Trophoblast cell (in vitro differentiated cells and primary cell): Measurements from ENCODE around the gene VCL.

Source experiments
- DNase-seq, 2 donors: peaks; one replicate each; pipeline ENCODE4 v3.0.0-alpha.2; 2016
- H2AFZ ChIP-seq: 2 replicates; pipeline ENCODE4 v1.6.1; 2013; ENCODE audit warnings: low read length, moderate library complexity, mild to moderate bottlenecking; ENCODE audit not compliant: insufficient read depth, poor library complexity
- H2AK5ac ChIP-seq: 2 replicates; pipeline ENCODE4 v1.6.1; 2013; ENCODE audit warnings: mild to moderate bottlenecking, low read length
- H2BK120ac ChIP-seq: 2 replicates; pipeline ENCODE4 v1.6.1; 2013; ENCODE audit warnings: low read length, mild to moderate bottlenecking, moderate library complexity; ENCODE audit not compliant: insufficient read depth, poor library complexity
- H2BK12ac ChIP-seq: 2 replicates; pipeline ENCODE4 v1.6.1; 2013; ENCODE audit warnings: mild to moderate bottlenecking, low read length, moderate library complexity
- H2BK5ac ChIP-seq: 2 replicates; pipeline ENCODE4 v1.6.1; 2013; ENCODE audit warnings: low read length, low read depth, moderate library complexity, mild to moderate bottlenecking; ENCODE audit not compliant: poor library complexity
- H3K14ac ChIP-seq: 2 replicates; pipeline ENCODE4 v1.6.1; 2013; ENCODE audit warnings: mild to moderate bottlenecking, low read length
- H3K18ac ChIP-seq: 2 replicates; pipeline ENCODE4 v1.6.1; 2013; ENCODE audit warnings: mild to moderate bottlenecking, low read length
- H3K23ac ChIP-seq: 2 replicates; pipeline ENCODE4 v1.6.1; 2013; ENCODE audit warnings: low read length
- H3K27ac ChIP-seq: 2 replicates; pipeline ENCODE4 v1.5.1; 2013; ENCODE audit warnings: low read depth, mild to moderate bottlenecking, inconsistent platforms, low read length, moderate library complexity
- H3K27me3 ChIP-seq: 2 replicates; pipeline ENCODE4 v1.6.1; 2013; ENCODE audit warnings: inconsistent platforms, mild to moderate bottlenecking, low read length, moderate library complexity; ENCODE audit not compliant: insufficient read depth
- H3K36me3 ChIP-seq, 2 experiments: 1 replicate in 1 of 2; 2 replicates in 1 of 2; pipeline ENCODE4 v1.6.1; 2013; ENCODE audit warnings: low read length in 2 of 2, mild to moderate bottlenecking in 2 of 2, moderate library complexity in 1 of 2; ENCODE audit not compliant: insufficient read depth in 2 of 2, control insufficient read depth in 1 of 2
- H3K4ac ChIP-seq: 2 replicates; pipeline ENCODE4 v1.6.1; 2013; ENCODE audit warnings: low read depth, mild to moderate bottlenecking, low read length, moderate library complexity
- H3K4me1 ChIP-seq, 2 experiments: 1 replicate in 1 of 2; 2 replicates in 1 of 2; pipeline ENCODE4 v1.6.1; 2013; ENCODE audit warnings: low read length in 2 of 2, mild to moderate bottlenecking in 2 of 2, moderate library complexity in 1 of 2; ENCODE audit not compliant: insufficient read depth in 2 of 2, control insufficient read depth in 1 of 2
- H3K4me2 ChIP-seq: 2 replicates; pipeline ENCODE4 v1.6.1; 2013; ENCODE audit warnings: inconsistent platforms, mild to moderate bottlenecking, low read length, moderate library complexity
- H3K4me3 ChIP-seq: 2 replicates; pipeline ENCODE4 v1.5.1; 2013; ENCODE audit warnings: mild to moderate bottlenecking, low read depth, low read length, inconsistent platforms
- H3K79me1 ChIP-seq: one replicate; pipeline ENCODE4 v1.6.1; 2013; ENCODE audit warnings: low read length
- H3K79me2 ChIP-seq: 2 replicates; pipeline ENCODE4 v1.6.1; 2013; ENCODE audit warnings: low read length, mild to moderate bottlenecking; ENCODE audit not compliant: control insufficient read depth, insufficient read depth, poor library complexity
- H3K9ac ChIP-seq: 2 replicates; pipeline ENCODE4 v1.6.1; 2013; ENCODE audit warnings: mild to moderate bottlenecking, low read length
- H3K9me3 ChIP-seq: 2 replicates; pipeline ENCODE4 v1.6.1; 2013; ENCODE audit warnings: low read depth, mild to moderate bottlenecking, control low read depth, inconsistent platforms, low read length; ENCODE audit not compliant: insufficient read depth
- H4K12ac ChIP-seq: 2 replicates; pipeline ENCODE4 v1.6.1; 2013; ENCODE audit warnings: low read depth, mild to moderate bottlenecking, low read length, moderate library complexity
- H4K8ac ChIP-seq: 2 replicates; pipeline ENCODE4 v1.6.1; 2013; ENCODE audit warnings: low read depth, mild to moderate bottlenecking, low read length, moderate library complexity
- H4K91ac ChIP-seq: one replicate; pipeline ENCODE4 v1.6.1; 2013; ENCODE audit warnings: low read depth, mild to moderate bottlenecking, low read length, moderate library complexity
- WGBS: extraction: QIAGEN DNeasy Blood & Tissue Kit; methylation state at CpG from one replicate; pipeline ENCODE4 v1.1.7; 2013; ENCODE audit warnings: missing lambda C conversion rate; ENCODE audit not compliant: insufficient read length, insufficient coverage; ENCODE audit errors: extremely low coverage; 5-methylcytosine and 5-hydroxymethylcytosine counted together

Gene VCL

DNA sequence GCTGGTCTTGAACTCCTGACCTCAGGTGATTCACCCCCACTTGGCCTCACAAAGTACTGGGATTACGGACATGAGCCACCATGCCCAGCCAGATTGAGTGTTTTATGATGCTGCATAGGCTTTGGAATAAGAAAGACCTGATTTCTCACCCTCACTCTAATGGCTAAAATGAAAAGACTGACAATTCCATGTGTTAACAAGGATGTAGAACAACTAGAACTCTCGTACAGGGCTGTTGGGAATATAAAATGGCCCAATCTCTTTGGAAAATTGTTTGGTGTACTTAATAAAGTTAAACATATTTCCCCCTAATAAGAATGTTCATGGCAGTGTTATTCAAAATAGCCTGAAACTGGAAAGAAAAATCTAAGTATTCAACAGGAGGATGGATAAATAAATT, 43.2 kb upstream of the VCL start:
- H3K4me1 ChIP-seq: peaks cover 4 to 5% of the 10 kb centered on the region in 2 experiments
- H4K8ac ChIP-seq: no peak overlapping the region
- no peak for DNase-seq
- H2BK12ac ChIP-seq: no peak overlapping the region
- H3K14ac ChIP-seq: no peak overlapping the region
- H3K79me1 ChIP-seq: no peaks in the 10 kb centered on the region
- H3K4me3 ChIP-seq: no peak overlapping the region
- no peak overlapping the region for H3K4ac ChIP-seq
- H2AK5ac ChIP-seq: no peak overlapping the region
- no peak overlapping the region for H3K27ac ChIP-seq
- no peak overlapping the region for H3K9ac ChIP-seq
- H3K4me2 ChIP-seq: no peak overlapping the region
- no peak overlapping the region for H2BK5ac ChIP-seq
- H4K12ac ChIP-seq: no peak overlapping the region
- no peaks in the 10 kb centered on the region for H3K27me3 ChIP-seq
- no peaks in the 10 kb centered on the region for H3K9me3 ChIP-seq
- H3K23ac ChIP-seq: no peak overlapping the region
- no peaks in the 10 kb centered on the region for H3K36me3 ChIP-seq
- H4K91ac ChIP-seq: no peak overlapping the region
- no CpG with 5 or more reads among the region's 2 CpGs for WGBS
- no peak overlapping the region for H2BK120ac ChIP-seq
- no peak overlapping the region for H2AFZ ChIP-seq
- no peak overlapping the region for H3K18ac ChIP-seq
- no peaks in the 10 kb centered on the region for H3K79me2 ChIP-seq

DNA sequence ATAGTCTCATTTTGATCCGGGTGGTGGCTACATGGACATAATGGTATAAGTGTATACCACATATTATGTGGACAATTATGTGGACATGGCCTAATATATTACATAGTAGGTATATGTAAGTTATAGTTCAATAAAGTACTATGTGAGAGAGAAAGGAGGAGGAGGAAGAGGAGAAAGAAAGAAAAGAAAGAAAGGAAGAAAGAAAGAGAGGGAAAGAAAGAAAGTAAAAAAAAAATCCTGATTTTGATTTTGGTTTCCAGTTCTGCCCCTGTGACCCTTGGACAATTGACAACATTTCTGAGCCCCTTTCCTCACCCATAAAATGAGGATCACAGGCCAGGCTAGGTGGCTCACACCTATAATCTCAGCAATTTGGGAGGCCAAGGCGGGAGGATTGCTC, 42.2 kb upstream of the VCL start:
- Histone ChIP-seq H3K4me2 (no peak overlapping the region), H3K9ac (no peak overlapping the region), H3K23ac (no peak overlapping the region), H3K9me3 (no peaks in the 10 kb centered on the region), H2AFZ (no peak overlapping the region), H3K79me1 (no peaks in the 10 kb centered on the region), H3K4me3 (no peak overlapping the region), H3K4me1 (peaks cover 4 to 5% of the 10 kb centered on the region in 2 experiments), H3K18ac (no peak overlapping the region), H4K12ac (no peak overlapping the region), H3K27ac (no peak overlapping the region), H3K79me2 (no peaks in the 10 kb centered on the region), H3K36me3 (no peaks in the 10 kb centered on the region), H3K27me3 (no peaks in the 10 kb centered on the region), H2BK5ac (no peak overlapping the region), H2BK12ac (no peak overlapping the region), H4K8ac (no peak overlapping the region), H3K4ac (no peak overlapping the region), H3K14ac (no peak overlapping the region), H2BK120ac (no peak overlapping the region), H4K91ac (no peak overlapping the region), H2AK5ac (no peak overlapping the region)
- no peak for DNase-seq
- no CpG with 5 or more reads among the region's 2 CpGs for WGBS

DNA sequence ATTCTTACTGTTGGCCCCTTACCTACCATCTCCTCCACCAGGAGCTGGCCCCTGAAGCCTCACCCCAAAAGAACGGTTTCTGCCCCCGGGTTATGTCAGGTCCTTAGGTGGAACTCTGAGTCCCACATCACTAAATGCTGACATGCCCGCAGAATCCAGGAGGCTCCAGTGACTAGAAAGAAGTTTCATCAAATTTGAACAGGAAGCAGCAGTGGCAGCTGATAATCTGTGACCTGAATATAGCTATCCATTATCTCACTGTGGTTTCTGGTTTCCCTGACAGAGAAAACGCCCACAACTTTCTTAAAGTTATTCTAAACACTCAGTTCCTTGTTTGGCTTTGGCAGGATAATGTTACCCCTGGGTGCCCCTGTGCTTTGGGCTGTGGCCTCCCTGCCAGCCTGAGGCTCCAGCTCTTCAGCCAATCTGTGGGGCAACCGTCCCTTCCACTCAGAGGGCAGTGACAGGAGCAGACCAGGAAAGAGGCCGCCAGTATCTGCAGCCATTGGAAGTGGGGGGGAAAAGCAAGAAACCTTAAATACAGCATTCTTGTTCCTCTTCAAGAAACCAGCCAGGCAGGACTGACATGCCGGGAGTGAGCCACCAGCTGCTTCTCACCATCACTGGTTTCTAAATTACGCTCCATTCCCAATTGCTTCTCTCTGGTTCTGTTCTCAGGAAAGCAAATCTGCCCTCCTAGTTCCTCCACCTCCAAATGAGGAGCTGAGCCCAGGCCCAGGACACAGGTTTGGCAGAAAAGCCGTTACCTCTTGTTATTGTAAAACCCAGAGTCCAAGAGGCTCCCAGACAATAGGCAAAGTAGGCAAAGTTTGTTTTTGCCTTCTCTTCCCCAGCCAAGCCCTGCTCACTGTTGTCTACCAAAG, 41.2 kb upstream of the VCL start:
- Histone ChIP-seq H4K8ac (no peak overlapping the region), H4K12ac (no peak overlapping the region), H4K91ac (no peak overlapping the region), H3K18ac (no peak overlapping the region), H3K79me2 (no peaks in the 10 kb centered on the region), H3K9me3 (no peaks in the 10 kb centered on the region), H2AK5ac (no peak overlapping the region), H3K14ac (no peak overlapping the region), H3K9ac (no peak overlapping the region), H2BK5ac (no peak overlapping the region), H2BK120ac (no peak overlapping the region), H3K36me3 (no peaks in the 10 kb centered on the region), H3K4me3 (no peak overlapping the region), H3K4me2 (no peak overlapping the region), H2BK12ac (no peak overlapping the region), H3K23ac (no peak overlapping the region), H3K4me1 (peaks cover 4 to 5% of the 10 kb centered on the region in 2 experiments), H3K4ac (no peak overlapping the region), H3K27me3 (no peaks in the 10 kb centered on the region), H3K27ac (no peak overlapping the region), H3K79me1 (no peaks in the 10 kb centered on the region), H2AFZ (no peak overlapping the region)
- WGBS: no CpG with 5 or more reads among the region's 9 CpGs
- peak in 1 of 2 donors; percentile 28 for DNase-seq

DNA sequence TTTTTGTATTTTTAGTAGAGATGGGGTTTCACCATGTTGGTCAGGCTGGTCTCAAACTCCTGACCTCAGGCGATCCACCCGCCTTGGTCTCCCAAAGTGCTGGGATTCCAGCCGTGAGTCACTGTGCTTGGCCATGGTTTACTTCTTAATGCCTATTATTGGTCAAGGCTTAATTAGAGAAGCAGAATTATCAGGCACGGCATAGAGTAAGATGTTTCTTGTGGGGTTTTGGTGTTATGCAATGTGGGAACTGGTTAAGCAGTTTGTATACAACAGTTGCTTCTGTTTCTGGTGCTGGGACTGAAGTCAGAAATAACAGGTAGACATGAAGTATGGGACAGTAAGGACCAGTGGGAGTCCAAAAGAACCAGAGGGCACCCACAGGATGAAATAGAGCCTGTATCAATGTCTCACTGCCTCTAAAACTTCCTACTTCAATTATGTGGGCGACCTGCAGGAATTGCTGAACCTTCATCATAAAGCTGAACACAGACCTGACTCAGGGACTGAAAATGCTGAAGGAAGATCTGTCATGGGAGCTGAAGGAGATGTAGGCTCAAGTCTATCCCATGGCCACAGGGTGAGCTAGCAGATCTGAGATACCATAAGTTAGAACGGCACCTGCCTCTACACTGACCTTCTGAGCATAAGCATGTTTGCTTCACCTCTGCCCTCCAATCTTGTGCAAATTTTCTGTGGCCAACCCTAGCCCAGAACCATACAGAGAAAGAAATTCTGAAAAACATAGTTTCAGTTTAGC, 38.3 kb upstream of the VCL start:
- Histone ChIP-seq H2AK5ac (no peak overlapping the region), H3K9ac (no peak overlapping the region), H3K4me3 (no peak overlapping the region), H4K8ac (no peak overlapping the region), H3K27ac (no peak overlapping the region), H4K91ac (no peak overlapping the region), H3K79me1 (no peaks in the 10 kb centered on the region), H2BK120ac (no peak overlapping the region), H2AFZ (no peak overlapping the region), H3K4me1 (peaks cover 4 to 5% of the 10 kb centered on the region in 2 experiments), H3K14ac (no peak overlapping the region), H2BK12ac (no peak overlapping the region), H3K4me2 (no peak overlapping the region), H3K4ac (no peak overlapping the region), H3K9me3 (no peaks in the 10 kb centered on the region), H3K79me2 (no peaks in the 10 kb centered on the region), H3K27me3 (no peaks in the 10 kb centered on the region), H3K23ac (no peak overlapping the region), H3K36me3 (no peaks in the 10 kb centered on the region), H2BK5ac (no peak overlapping the region), H4K12ac (no peak overlapping the region), H3K18ac (no peak overlapping the region)
- WGBS: no CpG with 5 or more reads among the region's 6 CpGs
- peak in 1 of 2 donors; percentile 57 for DNase-seq
